Measurements from ENCODE around the gene R3HDM1.

Gene R3HDM1

DNA sequence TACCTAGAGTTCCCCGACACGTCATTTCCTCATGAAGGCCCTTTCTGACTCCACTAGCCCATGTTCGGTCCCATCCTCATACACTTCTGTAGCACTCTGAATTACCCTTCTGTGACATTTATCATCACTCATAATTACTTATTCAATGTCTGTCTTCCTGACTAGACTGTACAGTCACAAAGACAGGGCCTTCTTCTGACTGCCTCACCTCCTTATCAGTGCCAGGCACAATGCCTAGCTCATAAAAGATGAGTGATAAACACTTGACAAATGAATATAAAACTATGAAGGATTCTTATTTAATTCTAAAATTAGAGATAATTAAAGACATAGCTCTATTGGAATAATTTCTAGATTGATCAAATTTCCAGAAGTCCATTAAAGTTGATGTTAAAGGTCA, 208.9 kb downstream of the R3HDM1 start:
- DNase-seq = no peak
- no peaks in the 10 kb centered on the region for H3K36me3 ChIP-seq
- H3K4me3 ChIP-seq = no peak overlapping the region
- H3K27me3 ChIP-seq = no peaks in the 10 kb centered on the region
- TF ChIP-seq, protein P1, sequence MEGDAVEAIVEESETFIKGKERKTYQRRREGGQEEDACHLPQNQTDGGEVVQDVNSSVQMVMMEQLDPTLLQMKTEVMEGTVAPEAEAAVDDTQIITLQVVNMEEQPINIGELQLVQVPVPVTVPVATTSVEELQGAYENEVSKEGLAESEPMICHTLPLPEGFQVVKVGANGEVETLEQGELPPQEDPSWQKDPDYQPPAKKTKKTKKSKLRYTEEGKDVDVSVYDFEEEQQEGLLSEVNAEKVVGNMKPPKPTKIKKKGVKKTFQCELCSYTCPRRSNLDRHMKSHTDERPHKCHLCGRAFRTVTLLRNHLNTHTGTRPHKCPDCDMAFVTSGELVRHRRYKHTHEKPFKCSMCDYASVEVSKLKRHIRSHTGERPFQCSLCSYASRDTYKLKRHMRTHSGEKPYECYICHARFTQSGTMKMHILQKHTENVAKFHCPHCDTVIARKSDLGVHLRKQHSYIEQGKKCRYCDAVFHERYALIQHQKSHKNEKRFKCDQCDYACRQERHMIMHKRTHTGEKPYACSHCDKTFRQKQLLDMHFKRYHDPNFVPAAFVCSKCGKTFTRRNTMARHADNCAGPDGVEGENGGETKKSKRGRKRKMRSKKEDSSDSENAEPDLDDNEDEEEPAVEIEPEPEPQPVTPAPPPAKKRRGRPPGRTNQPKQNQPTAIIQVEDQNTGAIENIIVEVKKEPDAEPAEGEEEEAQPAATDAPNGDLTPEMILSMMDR (IDR thresholded peaks at IDR 0.05) = no peak
- H3K27ac ChIP-seq = no peak overlapping the region
- no peaks in the 10 kb centered on the region for H3K9me3 ChIP-seq
- intact Hi-C loops (cut with DNase I; ENCODE audit: low total_unique reads) = no loop called here
- peaks cover 0 to 24% (median 7%) of the 10 kb centered on the region in 4 donors for H3K4me1 ChIP-seq

DNA sequence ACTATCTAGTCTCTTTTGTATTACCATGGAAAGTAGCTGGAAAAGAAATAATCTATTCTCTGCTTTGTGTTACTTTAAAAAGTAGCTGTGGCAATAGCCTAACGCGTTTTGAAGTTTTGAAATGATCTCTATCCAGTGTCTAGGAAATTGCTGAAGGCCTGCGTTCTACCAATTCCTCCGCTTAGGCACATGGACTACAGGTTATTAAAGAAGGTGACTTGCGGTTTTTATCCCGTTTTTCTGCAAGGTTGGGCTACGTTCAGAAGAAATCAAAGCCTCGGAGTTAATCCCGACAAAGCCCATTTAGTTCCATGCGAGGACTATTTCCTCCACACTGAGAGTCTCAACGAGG, 209.7 kb downstream of the R3HDM1 start:
- H3K27ac ChIP-seq = peak overlapping the region; percentile 99
- H3K36me3 ChIP-seq = no peaks in the 10 kb centered on the region
- peaks cover 0 to 29% (median 7%) of the 10 kb centered on the region in 4 donors for H3K4me1 ChIP-seq
- no peaks in the 10 kb centered on the region for H3K27me3 ChIP-seq
- TF ChIP-seq, protein P1 (IDR thresholded peaks at IDR 0.05) = no peak
- H3K9me3 ChIP-seq = no peaks in the 10 kb centered on the region
- peak overlapping the region; percentile 93 to 95 for H3K4me3 ChIP-seq
- intact Hi-C loops (cut with DNase I; ENCODE audit: low total_unique reads) = no loop called here
- no peak for DNase-seq

DNA sequence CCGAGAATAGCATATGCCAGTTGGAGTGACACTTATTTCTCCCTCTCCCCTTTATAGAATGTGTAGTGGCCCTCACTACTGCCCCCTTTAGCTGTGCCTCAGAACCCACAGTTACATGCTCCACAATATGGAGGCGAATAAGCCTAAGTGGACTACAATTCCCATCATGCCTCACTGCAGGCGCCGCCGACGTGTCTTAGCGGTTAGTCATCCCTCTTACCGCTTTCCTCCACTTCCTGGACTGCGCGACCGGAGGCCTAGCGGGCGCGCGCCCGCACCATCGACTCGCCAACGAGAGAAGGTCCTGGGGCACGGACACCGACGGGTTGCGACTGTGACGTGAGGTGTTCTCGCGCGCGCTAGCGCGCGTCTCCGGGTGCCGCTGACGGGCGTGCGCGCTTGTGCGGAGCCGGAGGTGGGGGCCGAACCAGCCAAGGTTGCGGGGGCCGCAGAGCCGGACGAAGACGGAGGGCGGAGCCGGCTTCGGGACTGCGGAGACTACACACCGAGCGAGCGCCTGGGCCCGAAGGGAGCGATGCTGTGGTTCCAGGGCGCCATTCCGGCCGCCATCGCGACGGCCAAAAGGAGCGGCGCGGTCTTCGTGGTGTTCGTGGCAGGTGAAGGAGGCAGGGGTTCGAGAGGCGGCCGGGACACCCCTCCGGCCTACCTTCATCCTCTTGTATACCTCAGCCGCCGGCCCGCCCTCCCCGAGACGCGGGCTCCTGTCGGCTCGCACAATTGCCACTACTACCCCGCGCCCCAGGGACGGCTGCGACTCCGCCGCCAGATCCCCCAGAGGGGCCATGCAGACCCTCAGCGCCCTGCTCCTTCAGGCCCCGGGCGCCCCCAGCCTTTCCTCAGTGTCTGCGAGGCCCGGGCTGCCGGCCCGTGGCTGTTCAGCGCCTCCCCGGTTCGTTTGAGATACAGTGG, 210.4 kb downstream of the R3HDM1 start, which contains the start of gene UBXN4:
UBXN4 (plus strand) TSS at position 461 of the 930 bp plus-strand sequence; CDS start at position 536, 75 bp downstream.
- Histone ChIP-seq H3K9me3 (no peaks in the 10 kb centered on the region), H3K27me3 (no peaks in the 10 kb centered on the region), H3K4me1 (peaks cover 0 to 29% (median 7%) of the 10 kb centered on the region in 4 donors), H3K36me3 (no peaks in the 10 kb centered on the region), H3K27ac (peak within 1 kb of the TSS; percentile 99), H3K4me3 (peak within 1 kb of the TSS; percentile 93 to 95)
- DNase-seq = peak; percentile 98 to 99
- TF ChIP-seq, protein P1 (IDR thresholded peaks at IDR 0.05) = peak; percentile 18 to 26
- intact Hi-C loops (cut with DNase I; ENCODE audit: low total_unique reads) = loop anchor here (2.0 kb wide), 1 partner anchor 823 kb away; the partner anchor contains the start of gene CCNT2

DNA sequence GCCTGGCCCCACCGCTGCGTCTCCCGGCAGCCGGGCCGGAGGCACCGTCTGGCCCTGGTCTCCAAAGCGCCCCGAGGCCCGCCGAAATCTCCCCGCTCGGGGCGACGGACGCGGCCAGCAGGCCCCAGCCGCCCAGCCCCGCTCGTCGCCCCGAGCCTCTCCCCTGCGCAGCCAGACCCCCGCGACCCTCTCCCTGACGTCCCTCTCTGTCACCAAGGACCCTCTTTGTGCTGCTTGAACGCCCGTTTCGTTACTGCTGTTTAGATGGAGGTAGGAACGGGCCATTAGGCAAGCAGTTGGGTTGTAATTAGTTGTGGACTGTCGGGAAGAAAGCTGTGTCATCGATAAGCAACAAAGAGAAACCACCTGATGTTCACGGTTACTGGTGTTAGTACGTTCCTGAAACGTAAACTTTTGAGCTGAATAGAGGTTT, 211.1 kb downstream of the R3HDM1 start:
- Histone ChIP-seq H3K4me1 (peaks cover 0 to 29% (median 8%) of the 10 kb centered on the region in 4 donors), H3K4me3 (peak overlapping the region; percentile 93 to 95), H3K36me3 (peaks cover 0 to under 1% (median under 1%) of the 10 kb centered on the region in 3 donors), H3K27me3 (no peaks in the 10 kb centered on the region), H3K27ac (peak overlapping the region; percentile 99), H3K9me3 (no peaks in the 10 kb centered on the region)
- intact Hi-C loops (cut with DNase I; ENCODE audit: low total_unique reads) = loop anchor here (2.0 kb wide), 1 partner anchor 824 kb away; the partner anchor contains the start of gene CCNT2
- DNase-seq = peak in 1 of 2 donors; percentile 25
- TF ChIP-seq, protein P1 (IDR thresholded peaks at IDR 0.05) = no peak

DNA sequence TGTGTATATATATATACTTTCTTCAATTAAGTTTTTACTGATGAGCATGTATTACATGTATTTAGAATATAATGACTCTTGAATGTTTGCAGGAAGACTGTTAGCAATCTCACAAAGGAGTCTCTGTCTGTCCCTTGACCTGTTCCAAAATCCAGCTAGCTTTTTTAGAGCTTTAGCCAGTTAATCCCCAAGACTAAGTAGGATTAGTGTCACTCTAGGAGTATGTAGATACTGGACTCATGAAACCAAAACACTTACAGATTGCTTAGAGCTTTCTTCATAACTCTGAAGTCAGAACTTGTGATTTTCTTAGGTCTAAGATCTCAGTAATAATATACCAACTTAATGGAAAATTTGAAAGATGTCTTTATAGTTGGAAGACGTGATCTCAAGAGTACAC, 212.6 kb downstream of the R3HDM1 start:
- H3K4me3 ChIP-seq = peak overlapping the region in 1 of 2 donors; percentile 93

More for the DNA sequence above, 212.6 kb downstream of the R3HDM1 start:
- TF ChIP-seq, protein P1 (IDR thresholded peaks at IDR 0.05) = no peak
- intact Hi-C loops (cut with DNase I; ENCODE audit: low total_unique reads) = loop anchor here (2.0 kb wide), 1 partner anchor 825 kb away; the partner anchor contains the start of gene CCNT2
- Histone ChIP-seq H3K36me3 (peaks cover under 1 to 16% (median 15%) of the 10 kb centered on the region in 3 donors), H3K27me3 (no peaks in the 10 kb centered on the region), H3K9me3 (no peaks in the 10 kb centered on the region), H3K27ac (peak overlapping the region in 1 of 2 donors; percentile 99), H3K4me1 (peaks cover 0 to 29% (median 12%) of the 10 kb centered on the region in 4 donors)
- DNase-seq = no peak

Data from tibial artery (tissue), 4 donors.